Thymus (tissue), 11 donors: ENCODE data around the gene MSRB1. TPM values are rescaled to one million over a fixed set of nuclear protein-coding genes. Genes with fewer than 3 reads are reported as not detected.

Experiments
- DNase-seq, 9 donors: peaks; one replicate each; pipeline ENCODE4 v3.0.0-alpha.2; 2013; ENCODE audit warnings: low spot score in 9 of 9, low read depth in 6 of 9, missing footprints in 1 of 9
- H3K27ac ChIP-seq, 2 donors: one replicate each; pipeline ENCODE4 v1.5.1; 2013; ENCODE audit warnings: control low read depth in 1 of 2, low read depth in 1 of 2, low read length in 1 of 2, mild to moderate bottlenecking in 1 of 2, moderate library complexity in 1 of 2
- H3K27me3 ChIP-seq, 2 donors: one replicate each; pipeline ENCODE4 v1.5.1; 2013; ENCODE audit warnings: low read length in 1 of 2; ENCODE audit not compliant: control insufficient read depth in 2 of 2, insufficient read depth in 1 of 2
- H3K36me3 ChIP-seq, 2 donors: one replicate each; pipeline ENCODE4 v1.5.1; 2013; ENCODE audit warnings: low read length in 1 of 2, mild to moderate bottlenecking in 1 of 2, moderate library complexity in 1 of 2; ENCODE audit not compliant: control insufficient read depth in 2 of 2, insufficient read depth in 2 of 2
- H3K4me1 ChIP-seq, 2 donors: one replicate each; pipeline ENCODE4 v1.5.1; 2013; ENCODE audit warnings: low read length in 2 of 2; ENCODE audit not compliant: control insufficient read depth in 2 of 2, insufficient read depth in 2 of 2
- H3K4me3 ChIP-seq, 2 donors: one replicate each; pipeline ENCODE4 v1.5.1; 2013; ENCODE audit warnings: low read length in 2 of 2, control low read depth in 1 of 2, mild to moderate bottlenecking in 1 of 2
- H3K9me3 ChIP-seq, 2 donors: one replicate each; pipeline ENCODE4 v1.5.1; 2013; ENCODE audit warnings: low read length in 1 of 2, mild to moderate bottlenecking in 1 of 2; ENCODE audit not compliant: control insufficient read depth in 2 of 2, insufficient read depth in 1 of 2
- WGBS: extraction: QIAGEN DNeasy Blood & Tissue Kit; methylation state at CpG from one replicate; pipeline ENCODE4 v1.1.7; 2013; 5-methylcytosine and 5-hydroxymethylcytosine counted together
- polyA plus RNA-seq: library from polyadenylated mRNA; stranded (reverse); fragments of 200-250 nt; gene quantifications from one replicate; pipeline ENCODE4 v1.2.3, GENCODE V29; 2013
- total RNA-seq: library from RNA; stranded (reverse); fragments of 120-200 nt; gene quantifications from one replicate; pipeline ENCODE4 v1.2.4, GENCODE V29; 2013
- donor health status: healthy.

MSRB1 gene
- total and polyA plus RNA-seq, 2 donors: 10.7 to 44.2 TPM

GRCh38 chr16:1908983-1909382, 34.0 kb downstream of the MSRB1 start:
- H3K27ac ChIP-seq: no peak overlapping the region
- WGBS: 74% methylated on average over 9 of the region's 9 CpGs
- H3K9me3 ChIP-seq: peaks cover 0 to 5% of the 10 kb centered on the region in 2 donors
- H3K27me3 ChIP-seq: peaks cover 8 to 80% of the 10 kb centered on the region in 2 donors
- H3K36me3 ChIP-seq: no peaks in the 10 kb centered on the region
- no peak for DNase-seq
- H3K4me1 ChIP-seq: no peaks in the 10 kb centered on the region
- no peak overlapping the region for H3K4me3 ChIP-seq

GRCh38 chr16:1908184-1908583, 34.8 kb downstream of the MSRB1 start:
- Histone ChIP-seq H3K27ac (no peak overlapping the region), H3K27me3 (peaks cover 7 to 80% of the 10 kb centered on the region in 2 donors)
- 43% methylated on average over 17 of the region's 17 CpGs for WGBS

GRCh38 chr16:1907226-1907860, 35.7 kb downstream of the MSRB1 start:
- no peak for DNase-seq
- Histone ChIP-seq H3K9me3 (peaks cover 0 to 5% of the 10 kb centered on the region in 2 donors), H3K27ac (no peak overlapping the region), H3K36me3 (no peaks in the 10 kb centered on the region), H3K4me3 (no peak overlapping the region), H3K27me3 (peaks cover 7 to 82% of the 10 kb centered on the region in 2 donors), H3K4me1 (no peaks in the 10 kb centered on the region)
- 75% methylated on average over 17 of the region's 17 CpGs for WGBS

More at GRCh38 chr16:1908184-1908583, 34.8 kb downstream of the MSRB1 start:
- Histone ChIP-seq H3K4me1 (no peaks in the 10 kb centered on the region), H3K9me3 (peaks cover 0 to 5% of the 10 kb centered on the region in 2 donors), H3K4me3 (no peak overlapping the region), H3K36me3 (no peaks in the 10 kb centered on the region)
- no peak for DNase-seq

DNA sequence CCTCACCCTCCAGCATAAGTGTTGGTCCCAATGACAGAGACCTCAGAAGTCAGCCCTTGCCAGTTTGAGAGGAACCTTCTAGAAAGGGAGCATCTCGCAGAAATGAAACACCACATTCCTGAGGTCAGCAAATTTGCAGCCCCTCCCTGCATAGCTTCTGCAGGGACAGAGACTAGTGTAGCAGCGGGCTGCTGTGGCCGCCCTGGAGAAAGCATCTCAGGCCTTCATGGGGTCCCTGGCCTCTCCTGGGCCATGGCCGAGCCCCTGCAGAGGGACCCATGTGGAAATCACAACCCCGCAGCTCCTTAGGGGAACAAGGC, 36.2 kb downstream of the MSRB1 start:
- Histone ChIP-seq H3K4me1 (no peaks in the 10 kb centered on the region), H3K27me3 (peaks cover 7 to 77% of the 10 kb centered on the region in 2 donors)

DNA sequence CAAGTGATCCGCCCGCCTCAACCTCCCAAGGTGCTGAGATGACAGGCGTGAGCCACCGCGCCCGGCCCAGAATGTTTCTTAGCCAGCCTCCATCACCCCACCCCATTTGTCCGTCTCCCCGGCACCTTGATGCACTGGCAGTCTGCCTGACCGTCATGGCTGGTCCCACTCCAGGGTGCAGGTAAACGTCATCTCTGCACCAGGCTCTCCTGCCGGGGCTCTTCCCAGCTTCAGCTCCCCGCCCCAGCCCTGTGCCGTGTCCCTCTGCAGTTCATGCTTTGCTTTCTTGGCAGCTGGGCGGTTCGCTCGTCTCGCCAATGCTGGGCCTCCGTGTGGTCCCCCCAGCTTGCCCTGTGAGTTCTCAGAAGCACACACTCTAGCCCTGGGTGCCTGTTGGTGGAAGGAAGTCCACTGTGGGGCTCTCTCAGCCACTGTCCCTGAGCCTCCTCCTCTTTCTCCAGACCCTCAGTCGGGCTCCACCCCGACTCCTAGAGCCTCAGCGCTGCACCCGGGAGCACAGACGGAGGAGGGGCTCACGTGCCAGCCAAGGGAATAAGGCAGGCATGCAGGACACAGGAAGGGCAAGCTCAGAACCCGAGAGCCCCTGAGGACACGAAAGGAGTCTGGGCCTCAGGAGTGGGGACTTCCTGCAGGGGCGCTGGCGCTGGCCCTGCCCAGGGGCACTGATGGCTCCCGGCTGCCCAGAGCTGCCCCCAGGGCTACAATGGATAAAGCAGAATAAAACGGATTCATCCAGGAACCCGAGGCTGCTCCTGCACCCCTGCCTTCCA, 36.7 kb downstream of the MSRB1 start:
- no peaks in the 10 kb centered on the region for H3K36me3 ChIP-seq
- WGBS: 63% methylated on average over 31 of the region's 31 CpGs
- no peak overlapping the region for H3K27ac ChIP-seq
- H3K9me3 ChIP-seq: peaks cover 0 to 5% of the 10 kb centered on the region in 2 donors
- H3K4me3 ChIP-seq: no peak overlapping the region
- H3K4me1 ChIP-seq: no peaks in the 10 kb centered on the region
- DNase-seq: no peak
- H3K27me3 ChIP-seq: peaks cover 7 to 76% of the 10 kb centered on the region in 2 donors

More for the DNA sequence above, 36.2 kb downstream of the MSRB1 start:
- WGBS: 95% methylated on average over 5 of the region's 5 CpGs
- Histone ChIP-seq H3K36me3 (no peaks in the 10 kb centered on the region), H3K27ac (no peak overlapping the region), H3K4me3 (no peak overlapping the region), H3K9me3 (peaks cover 0 to 5% of the 10 kb centered on the region in 2 donors)
- no peak for DNase-seq

DNA sequence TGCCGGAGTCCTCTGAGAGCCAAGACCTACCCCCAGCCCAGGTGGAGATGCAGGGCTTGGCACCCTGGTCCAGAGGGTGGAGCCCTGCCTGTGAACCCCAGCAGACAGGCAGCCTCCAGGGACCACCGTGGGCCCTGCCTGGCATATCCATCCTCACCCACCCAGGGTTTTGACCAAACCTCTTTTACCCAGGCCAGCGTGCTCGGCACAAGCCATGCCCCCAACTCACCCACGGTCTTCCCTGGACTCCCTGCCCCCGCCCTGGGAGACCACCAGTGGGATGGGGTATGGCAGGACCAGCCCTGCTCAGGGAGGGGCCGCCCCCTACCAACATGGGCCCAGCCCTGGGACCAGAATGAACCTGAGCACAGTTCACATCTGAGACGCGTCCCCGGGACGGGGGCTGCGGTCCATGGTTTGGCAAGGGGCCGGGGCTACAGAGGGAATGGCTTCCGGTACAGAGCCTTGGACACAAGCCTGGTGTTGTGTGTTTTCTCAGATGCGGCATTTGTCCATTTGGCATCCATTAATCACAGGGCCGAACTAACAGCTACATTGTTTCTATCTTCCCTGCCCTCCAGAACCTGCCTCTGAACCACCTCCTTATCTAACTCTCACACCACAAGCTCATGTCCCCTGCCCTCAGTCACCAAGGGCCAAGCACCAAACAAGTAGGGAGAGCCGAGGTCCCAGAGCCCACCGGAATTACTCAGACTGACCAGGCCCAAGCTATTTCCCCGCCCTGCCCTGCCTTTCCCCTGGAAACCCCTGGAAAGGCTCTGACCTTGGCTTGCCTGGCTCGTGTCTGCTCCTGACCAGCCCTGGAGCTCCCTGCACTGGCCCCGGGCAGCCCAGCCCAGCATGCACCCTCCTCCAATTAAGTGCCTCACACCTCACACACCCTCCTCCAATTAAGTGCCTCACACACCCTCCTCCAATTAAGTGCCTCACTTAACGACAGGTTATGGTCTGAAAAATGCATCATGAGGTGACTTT, 38.9 kb downstream of the MSRB1 start:
- no peaks in the 10 kb centered on the region for H3K36me3 ChIP-seq
- no peaks in the 10 kb centered on the region for H3K4me1 ChIP-seq
- no peak overlapping the region for H3K27ac ChIP-seq
- H3K9me3 ChIP-seq: peaks cover 0 to 5% of the 10 kb centered on the region in 2 donors
- H3K27me3 ChIP-seq: peaks cover 7 to 77% of the 10 kb centered on the region in 2 donors
- 86% methylated on average over 22 of the region's 22 CpGs for WGBS
- DNase-seq: no peak
- no peak overlapping the region for H3K4me3 ChIP-seq

DNA sequence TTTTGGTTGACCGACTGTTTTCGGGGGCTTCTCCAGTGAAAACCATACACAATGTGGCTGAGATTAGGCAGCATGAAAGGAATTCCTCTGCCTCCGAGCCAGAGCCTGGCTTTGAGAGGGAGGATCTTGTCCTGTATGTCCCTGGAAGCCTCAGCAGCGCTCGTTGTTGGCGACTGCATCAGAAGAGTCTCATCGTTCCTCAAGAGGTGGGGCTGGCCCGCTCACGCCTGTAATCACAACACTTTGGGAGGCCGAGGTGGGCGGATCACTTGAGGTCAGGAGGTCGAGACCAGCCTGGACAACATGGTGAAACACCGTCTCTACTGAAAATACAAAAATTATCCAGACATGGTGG, 39.8 kb downstream of the MSRB1 start:
- Histone ChIP-seq H3K4me3 (no peak overlapping the region), H3K4me1 (no peaks in the 10 kb centered on the region), H3K27ac (no peak overlapping the region), H3K36me3 (no peaks in the 10 kb centered on the region), H3K27me3 (peaks cover 3 to 74% of the 10 kb centered on the region in 2 donors), H3K9me3 (peaks cover 0 to 5% of the 10 kb centered on the region in 2 donors)
- WGBS: 79% methylated on average over 13 of the region's 13 CpGs
- DNase-seq: no peak

DNA sequence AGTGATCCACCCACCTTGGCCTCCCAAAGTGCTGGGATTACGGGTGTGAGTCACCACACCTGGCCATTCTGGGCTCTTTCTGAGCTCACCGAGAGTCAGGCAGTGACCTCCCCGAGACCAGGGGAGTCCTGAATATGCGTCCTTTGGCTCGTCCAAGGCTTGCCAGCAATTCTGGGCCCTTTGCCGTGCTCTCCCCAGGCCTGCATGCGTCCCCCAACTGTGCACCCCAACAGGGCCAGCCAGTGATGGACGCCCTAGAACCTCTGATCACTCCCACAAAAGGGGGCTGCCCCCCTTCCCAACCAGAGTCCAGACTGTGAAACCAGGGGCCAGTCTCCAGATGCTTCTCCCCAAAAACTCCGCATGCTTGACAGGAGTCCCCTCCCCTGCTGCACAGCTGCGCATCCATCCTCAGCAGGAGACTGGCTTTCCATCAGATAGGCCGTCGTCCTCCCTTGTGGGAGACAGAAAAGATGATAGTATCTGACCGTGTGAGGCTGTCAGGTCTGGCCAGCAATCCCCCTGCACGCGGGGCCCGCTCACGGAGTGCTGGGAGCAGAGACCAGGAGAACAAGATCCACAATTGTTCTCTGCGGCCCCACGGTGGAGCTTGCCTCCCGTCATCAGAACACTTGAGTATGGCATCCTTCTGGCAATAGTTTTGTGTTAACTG, 40.3 kb downstream of the MSRB1 start:
- H3K9me3 ChIP-seq: peaks cover 0 to 5% of the 10 kb centered on the region in 2 donors
- no peak overlapping the region for H3K27ac ChIP-seq
- H3K4me3 ChIP-seq: no peak overlapping the region
- DNase-seq: no peak
- peaks cover 3 to 69% of the 10 kb centered on the region in 2 donors for H3K27me3 ChIP-seq
- H3K36me3 ChIP-seq: no peaks in the 10 kb centered on the region
- WGBS: 88% methylated on average over 20 of the region's 20 CpGs
- no peaks in the 10 kb centered on the region for H3K4me1 ChIP-seq
